Mesenteric fat pad (tissue), 1 donor: ENCODE measurements around the gene NPIPB12. TPM values are rescaled to one million over a fixed set of nuclear protein-coding genes. Genes with fewer than 3 reads are reported as not detected.
"Not testable (repeated sequence)": the region's sequence is repeated elsewhere in the genome, so short reads cannot be mapped to it uniquely, and the experiment has no call there.

ENCODE experiments used
- DNase-seq: peaks from one replicate; pipeline ENCODE4 v3.0.0-alpha.2; 2020; ENCODE audit warnings: low spot score
- long read RNA-seq: library from polyadenylated mRNA; unstranded; transcript quantifications from one replicate; pipeline ENCODE4 v2.0.0, GENCODE V29; 2020
- total RNA-seq: library from RNA; stranded (reverse); fragmentation: NEBNext Ultra II Directional; extraction: Animal tissue kit (Norgen Biotek cat#: 25700); gene quantifications from one replicate; pipeline ENCODE4 v1.2.1, GENCODE V29; 2021
- donor health status: DM: yes; HTN: yes; CAD: no.

The NPIPB12 gene
- 60.0 TPM for total RNA-seq
- long read RNA-seq, partial matches to known transcripts: 0 of 8 reads
- long read RNA-seq, other reads (novel, unspliced or antisense): 8 of 8 reads

DNA sequence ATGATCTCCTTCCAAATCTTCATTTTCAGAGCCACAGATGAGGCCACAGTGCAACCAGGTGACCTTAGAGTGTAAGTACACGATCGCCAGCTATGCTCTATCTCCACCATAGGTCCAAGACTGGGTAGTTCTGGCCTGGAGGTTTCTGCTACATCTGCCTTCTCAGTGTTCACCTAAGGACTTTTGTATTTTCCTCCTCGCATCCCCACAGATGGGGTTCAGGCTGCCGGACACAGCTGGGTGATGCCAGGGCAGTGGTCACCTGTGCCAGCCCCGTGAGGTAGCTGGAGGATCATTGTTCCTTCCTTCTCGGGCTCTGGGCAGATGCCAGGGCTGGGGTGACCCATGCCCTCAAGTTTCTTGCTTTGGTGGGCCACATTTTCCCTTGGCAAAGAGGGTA is at the start of gene NPIPB12:
Gene NPIPB12, minus strand, starts transcription at position 101 of the 400 bp plus-strand sequence.
- not testable (repeated sequence) for DNase-seq

DNA sequence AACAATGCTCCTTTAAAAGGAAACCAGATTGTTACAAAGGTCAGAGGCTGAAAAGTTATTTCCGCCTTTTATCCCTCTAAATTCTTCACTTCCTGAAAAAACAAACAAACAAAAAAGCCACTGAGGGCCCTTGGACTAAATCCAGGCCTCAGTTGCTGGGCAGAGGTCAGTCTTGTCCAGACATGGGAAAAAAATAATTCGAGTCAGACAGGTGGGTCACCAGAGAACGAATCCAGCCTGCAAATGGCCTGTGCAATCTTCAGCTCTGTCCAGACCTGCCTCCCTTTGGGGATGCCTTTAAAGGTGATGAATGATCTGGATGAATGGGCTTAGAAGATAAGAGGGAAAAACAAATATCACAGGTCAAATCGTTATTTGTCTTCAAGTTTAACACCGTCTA is 15.3 kb upstream of the NPIPB12 start:
- not testable (repeated sequence) for DNase-seq

DNA sequence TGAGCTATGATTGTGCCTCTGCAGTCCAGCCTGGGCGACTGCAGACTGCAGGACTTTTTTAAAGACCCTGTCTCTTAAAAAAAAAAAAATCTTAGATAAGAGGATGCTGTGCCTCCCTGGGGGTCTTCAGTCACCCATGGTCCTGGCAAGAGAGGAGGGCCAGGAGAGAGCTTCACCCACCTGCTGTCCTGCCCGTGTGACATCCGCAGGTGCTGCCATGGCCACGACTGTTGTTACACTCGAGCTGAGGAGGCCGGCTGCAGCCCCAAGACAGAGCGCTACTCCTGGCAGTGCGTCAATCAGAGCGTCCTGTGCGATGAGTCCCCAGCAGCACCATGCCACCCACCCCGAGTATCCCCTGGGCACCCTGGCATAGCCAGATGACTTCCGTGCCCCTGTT is 23.9 kb downstream of the NPIPB12 start:
- DNase-seq: peak; percentile 60

DNA sequence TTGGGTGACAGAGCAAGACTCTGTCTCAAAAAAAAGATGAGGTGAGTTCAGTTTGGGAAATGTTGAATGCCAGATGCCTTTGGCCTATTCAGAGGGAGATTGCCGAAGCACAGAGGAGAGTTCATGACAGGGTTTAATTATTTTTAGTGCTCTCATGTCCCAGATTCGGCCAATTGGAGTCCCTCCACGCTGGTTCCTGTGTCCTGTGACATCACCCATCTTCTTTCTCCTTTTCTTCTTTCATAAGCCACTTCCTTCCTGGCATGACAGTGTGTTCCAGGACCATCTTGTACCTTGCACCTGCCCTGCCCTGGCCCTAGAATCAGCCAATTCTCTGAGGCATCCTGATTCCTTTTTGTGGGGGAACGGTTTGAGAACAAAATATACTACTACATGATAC is 34.1 kb downstream of the NPIPB12 start:
- DNase-seq: not testable (repeated sequence)

DNA sequence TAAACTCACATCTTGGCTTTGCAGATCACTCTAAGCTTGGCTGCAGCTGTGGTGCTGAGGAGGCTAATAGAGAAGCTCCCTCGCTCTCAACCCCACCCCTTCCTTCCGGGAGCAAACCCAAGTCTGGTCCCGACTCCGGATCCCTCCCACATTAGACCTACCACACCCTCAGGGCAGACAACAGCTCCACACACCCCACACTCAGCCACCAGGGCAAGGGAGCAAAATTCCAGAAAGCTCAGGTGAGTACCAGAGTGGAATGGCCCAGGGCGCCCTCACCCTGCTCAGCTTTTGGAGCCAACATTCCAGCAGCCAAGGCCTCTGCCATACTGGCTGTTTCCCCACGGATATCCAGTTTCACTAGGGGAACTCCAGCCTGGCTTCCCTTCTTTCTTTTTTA is 36.5 kb downstream of the NPIPB12 start:
- peak; percentile 91 for DNase-seq

DNA sequence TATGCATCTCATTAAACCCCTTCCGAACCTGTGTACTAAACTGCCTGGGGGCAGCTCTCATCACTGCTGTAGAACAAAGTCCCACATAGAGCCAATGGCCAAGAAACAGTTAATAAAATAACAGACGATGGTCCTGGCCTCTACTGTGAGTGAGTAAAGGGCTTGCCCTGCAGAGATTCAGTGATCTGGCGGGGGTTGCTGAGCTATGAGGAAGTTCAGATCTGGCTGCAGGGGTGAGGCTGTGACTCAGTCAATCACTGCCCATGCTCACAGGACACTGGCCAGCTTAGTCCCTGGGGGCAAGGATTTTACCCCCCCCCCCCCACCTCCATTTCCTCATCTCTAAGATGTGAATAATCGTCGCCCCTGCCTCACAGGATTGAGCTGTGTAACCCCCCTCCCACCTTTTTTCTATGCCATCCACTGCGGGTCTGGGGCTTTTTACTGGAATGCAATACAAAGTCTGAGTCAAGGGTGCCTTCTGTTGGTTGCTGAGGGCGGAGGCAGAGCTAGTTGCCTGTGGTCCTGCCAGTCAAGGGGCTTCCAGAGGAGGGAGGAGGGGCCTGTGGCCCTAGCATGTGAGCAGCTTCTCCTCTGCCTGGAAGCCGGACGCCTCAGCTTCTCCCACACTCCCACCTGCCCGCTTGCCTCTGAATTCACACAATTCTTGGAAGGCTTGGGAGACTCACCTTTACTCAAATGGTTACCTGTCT is 38.4 kb downstream of the NPIPB12 start:
- not testable (repeated sequence) for DNase-seq

DNA sequence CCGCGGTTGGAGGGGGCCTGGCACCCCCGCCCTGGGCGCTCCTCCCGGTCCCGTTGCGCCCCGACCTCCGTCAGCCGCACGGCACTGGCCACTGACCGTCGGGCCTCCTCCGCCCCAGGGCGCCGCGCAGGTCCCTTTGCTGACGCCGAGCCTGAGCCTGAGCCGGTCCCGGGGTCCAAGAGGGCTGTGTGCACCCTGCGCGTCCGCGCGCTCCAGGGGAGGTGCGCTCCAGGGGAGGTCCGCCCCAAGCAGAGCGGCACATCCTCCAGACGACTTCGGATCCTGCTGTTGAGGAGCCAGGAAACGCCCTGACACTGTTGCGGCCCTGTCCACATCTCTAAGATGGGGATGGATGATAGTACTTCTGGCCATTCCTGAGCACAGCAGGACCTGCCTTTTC is 39.3 kb downstream of the NPIPB12 start:
- not testable (repeated sequence) for DNase-seq

DNA sequence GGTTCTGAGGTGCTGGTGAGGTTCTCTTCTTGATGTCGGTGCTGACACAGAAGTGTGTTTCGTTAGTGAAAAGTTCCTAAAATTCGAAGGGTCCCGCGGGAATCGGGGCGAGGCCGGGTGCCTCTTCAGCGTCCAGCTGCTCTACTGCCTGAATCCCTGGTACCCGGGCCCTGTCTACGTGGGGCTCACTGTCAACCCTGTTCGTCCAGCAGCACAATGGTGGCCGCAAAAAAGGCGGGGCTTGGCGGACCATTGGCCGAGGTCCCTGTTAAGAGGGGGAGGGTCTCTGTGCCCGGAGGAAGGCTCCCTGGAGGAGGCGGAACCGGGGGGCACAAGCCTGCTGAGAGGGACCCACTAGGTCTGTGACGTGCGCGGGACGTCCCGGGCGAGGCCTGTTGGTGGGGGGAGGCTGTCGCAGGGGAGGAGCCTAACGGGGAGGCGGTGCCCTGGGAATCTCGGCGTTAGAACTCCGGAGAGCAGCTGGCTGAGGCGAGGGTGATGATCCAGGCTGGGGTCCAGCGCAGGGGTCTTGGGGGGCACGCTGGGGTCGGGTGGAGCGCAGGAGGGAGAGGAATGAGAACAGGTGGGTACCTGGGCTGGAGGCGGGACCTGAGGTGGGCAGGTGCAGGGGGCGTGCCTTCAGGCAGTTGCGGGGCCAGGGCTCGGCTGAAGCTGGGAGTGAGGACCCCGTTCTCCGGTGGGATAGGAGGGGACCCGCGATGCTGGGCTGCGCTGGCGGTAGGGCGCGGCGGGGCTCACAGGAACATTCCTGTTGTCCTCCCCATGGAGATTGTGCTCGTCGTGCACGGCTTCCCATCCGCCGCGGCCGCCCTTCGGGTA is 40.0 kb downstream of the NPIPB12 start:
- not testable (repeated sequence) for DNase-seq

DNA sequence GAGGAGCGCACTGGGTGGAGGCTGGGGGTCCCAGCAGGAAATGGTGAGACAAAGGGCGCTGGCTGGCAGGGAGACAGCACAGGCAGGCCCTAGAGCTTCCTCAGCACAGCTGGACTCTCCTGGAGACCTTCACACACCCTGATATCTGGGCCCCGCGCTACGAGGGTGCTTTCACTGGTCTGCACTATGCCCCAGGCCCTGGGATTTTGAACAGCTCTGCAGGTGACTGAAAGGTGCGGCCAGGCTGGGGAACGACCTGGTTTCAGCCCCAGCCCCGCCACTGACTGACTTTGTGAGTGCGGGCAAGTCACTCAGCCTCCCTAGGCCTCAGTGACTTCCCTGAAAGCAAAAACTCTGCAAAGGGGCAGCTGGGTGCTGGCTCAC is 45.6 kb downstream of the NPIPB12 start:
- not testable (repeated sequence) for DNase-seq

DNA sequence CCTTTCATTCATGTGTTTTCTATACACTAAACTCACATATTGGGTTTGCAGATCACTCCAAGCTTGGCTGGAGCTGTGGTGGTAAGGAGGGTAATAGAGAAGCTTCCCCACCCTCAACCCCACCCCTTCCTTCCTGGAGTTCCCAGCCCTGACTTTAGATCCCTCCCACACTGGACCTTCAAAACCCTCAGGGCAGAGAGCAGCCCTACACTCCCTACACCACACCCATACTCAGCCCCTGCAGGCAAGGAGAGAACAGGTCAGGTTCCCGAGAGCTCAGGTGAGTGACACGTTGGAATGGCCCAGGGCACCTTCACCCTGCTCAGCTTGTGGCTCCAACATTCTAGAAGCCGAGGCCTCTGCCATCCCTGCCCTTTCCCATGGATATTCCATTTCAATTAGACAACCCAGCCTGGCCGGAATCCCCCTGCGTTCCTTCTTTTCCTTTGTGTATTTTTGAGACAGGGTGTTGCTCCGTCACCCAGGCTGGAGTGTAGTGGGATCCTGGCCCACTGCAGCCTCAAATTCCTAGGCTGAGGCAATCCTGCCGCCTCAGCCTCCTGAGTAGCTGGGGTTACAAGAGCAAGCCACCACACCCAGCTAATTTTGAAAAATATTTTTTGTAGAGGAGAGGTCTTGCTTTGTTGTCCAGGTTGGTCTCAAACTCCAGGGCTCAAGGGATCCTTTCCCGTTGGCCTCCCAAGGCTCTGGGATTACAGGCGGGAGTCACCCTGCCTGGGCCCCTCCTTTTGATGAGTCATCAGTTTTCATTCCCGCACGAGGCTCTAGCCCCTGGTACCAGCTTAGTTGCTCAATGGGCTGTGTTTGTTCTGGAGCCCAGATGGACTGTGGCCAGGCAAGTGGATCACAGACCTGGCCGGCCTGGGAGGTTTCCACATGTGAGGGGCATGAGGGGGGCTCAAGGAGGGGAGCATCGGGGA is 46.2 kb downstream of the NPIPB12 start, which contains the start of gene SULT1A4:
Gene SULT1A4, plus strand, starts transcription at position 208 of the 941 bp plus-strand sequence. CDS start 1,473 bp downstream, outside the sequence.
- DNase-seq: not testable (repeated sequence)

DNA sequence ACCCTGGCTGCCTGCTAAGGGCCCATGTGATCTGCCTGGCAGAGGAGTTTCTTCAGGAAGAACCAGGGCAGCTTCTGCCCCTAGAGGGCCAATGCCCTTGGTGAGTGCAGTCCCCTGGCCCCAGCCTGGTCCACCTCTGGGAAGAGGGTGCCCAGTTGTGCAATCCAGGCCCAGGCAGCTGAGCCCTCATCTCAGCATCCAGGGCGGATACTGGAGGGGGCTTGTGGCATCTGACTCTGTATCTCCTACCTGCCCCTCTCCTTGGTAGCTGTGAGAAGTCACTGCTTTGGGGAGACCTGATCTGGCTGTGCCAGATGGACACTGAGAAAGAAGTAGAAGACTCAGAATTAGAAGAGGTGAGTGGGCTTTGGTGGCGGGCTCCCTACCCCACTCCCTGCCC is 48.5 kb downstream of the NPIPB12 start:
- DNase-seq: peak; percentile 62

DNA sequence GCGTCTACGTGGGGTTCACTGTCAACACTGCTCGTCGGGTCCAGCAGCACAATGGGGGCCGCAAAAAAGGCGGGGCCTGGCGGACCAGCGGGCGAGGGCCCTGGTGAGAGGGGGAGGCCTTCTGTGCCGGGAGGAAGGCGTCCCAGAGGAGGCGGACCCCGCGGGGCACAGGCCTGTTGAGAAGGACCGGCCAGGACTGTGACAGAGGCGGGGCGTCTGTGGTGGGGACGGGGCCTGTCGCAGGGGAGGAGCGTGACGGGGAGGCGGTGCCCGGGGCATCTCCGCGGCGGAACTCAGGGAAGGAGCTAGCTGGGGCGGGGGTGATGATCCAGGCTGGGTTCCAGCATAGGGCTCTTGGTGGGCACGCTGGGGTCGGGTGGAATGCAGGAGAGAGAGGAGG is 51.4 kb downstream of the NPIPB12 start:
- DNase-seq: not testable (repeated sequence)

DNA sequence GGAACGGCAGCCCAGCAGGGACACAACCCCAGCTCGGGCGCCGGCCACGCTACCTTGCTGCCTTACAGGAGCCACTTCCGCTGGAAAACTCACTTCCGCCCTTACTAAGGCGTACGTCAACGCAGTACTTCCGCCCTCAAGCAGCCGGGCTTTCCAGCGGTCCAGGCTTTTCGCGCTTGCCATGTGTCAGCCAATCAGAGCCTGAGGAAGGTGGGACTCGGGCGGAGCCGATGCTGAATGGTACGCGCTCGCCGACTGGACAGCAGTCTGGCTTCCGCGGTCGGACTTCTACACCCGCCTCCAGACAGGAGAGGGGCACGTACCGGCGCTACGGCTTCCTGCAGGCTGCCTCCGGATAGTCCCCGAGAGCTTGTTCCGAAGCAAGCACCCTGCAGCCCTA is 51.9 kb downstream of the NPIPB12 start, which contains the start of the genes BOLA2 and SLX1B:
Gene BOLA2, minus strand, starts transcription at position 83 of the 400 bp plus-strand sequence. CDS start 98 bp downstream, outside the sequence.
Gene SLX1B, plus strand, starts transcription at position 265 of the 400 bp plus-strand sequence.
- not testable (repeated sequence) for DNase-seq

DNA sequence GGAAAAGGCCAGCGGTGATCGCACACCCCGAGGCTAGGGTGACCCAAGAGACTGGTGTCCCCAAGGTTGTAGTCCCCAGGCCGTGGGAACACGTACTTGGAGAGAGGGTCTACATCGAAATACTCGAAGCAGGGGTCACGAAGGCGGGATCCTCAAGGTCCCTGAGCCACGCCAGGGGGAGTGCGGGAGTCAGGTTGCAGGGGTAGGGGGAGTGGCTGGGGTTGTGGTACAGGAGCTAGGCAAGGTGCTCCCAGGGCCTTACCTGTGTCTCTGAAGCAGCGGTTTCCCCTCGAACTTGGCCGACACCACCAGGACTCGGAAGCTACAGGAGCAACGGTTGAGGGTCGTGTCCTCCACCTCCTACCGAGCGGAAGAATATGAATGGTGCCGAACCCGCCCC is 52.5 kb downstream of the NPIPB12 start:
- DNase-seq: not testable (repeated sequence)

Other genes starting within 250 kb of the NPIPB12 start
- gene NPIPB11, start 99.7 kb downstream of the NPIPB12 start, total RNA-seq: 1.3 TPM
- gene BOLA2, start 52.1 kb downstream of the NPIPB12 start, total RNA-seq: 8.8 TPM
- gene SLX1B, start 51.9 kb downstream of the NPIPB12 start, total RNA-seq: 32.5 TPM
- 11.6 TPM for gene SULT1A4, start 46.5 kb downstream of the NPIPB12 start, total RNA-seq
- gene SPN, start 156.8 kb upstream of the NPIPB12 start, total RNA-seq: 2.9 TPM
- gene QPRT, start 172.8 kb upstream of the NPIPB12 start, total RNA-seq: 3.4 TPM
- gene C16orf54, start 239.6 kb upstream of the NPIPB12 start, total RNA-seq: 5.2 TPM